GM12878 (cell line): ENCODE measurements around the gene CLEC16A. TPM values are rescaled to one million over a fixed set of nuclear protein-coding genes. Genes with fewer than 3 reads are reported as not detected.

Experiments used
- BACH1 ChIP-seq: fragments of 450-650 bp; IDR thresholded peaks from 2 replicates; pipeline ENCODE4 v1.6.1; 2017; ENCODE audit warnings: mild to moderate bottlenecking, borderline replicate concordance
- EZH2 ChIP-seq: IDR thresholded peaks from 2 replicates; pipeline ENCODE4 v1.6.1; 2012; ENCODE audit warnings: low read depth, mild to moderate bottlenecking, control low read depth, inconsistent platforms, low read length, borderline replicate concordance; ENCODE audit not compliant: control insufficient read depth
- FOS ChIP-seq: IDR thresholded peaks from 3 replicates; pipeline ENCODE4 v1.6.1; 2011; ENCODE audit warnings: borderline replicate concordance; ENCODE audit not compliant: insufficient read length; ENCODE audit errors: extremely low read depth
- IKZF1 ChIP-seq: fragments of 450-650 bp; conservative IDR thresholded peaks from 2 replicates; pipeline ENCODE4 v1.6.1; 2017; ENCODE audit warnings: antibody characterized with exemption, mild to moderate bottlenecking
- NR2F1 ChIP-seq: fragments of 450-650 bp; conservative IDR thresholded peaks from 2 replicates; pipeline ENCODE4 v1.6.1; 2017; ENCODE audit warnings: mild to moderate bottlenecking
- RAD21 ChIP-seq: IDR thresholded peaks from 2 replicates; pipeline ENCODE4 v1.6.1; 2011; ENCODE audit warnings: mild to moderate bottlenecking, low read depth, low read length, moderate library complexity; ENCODE audit not compliant: insufficient read depth
- RELA ChIP-seq: fragments of 450-650 bp; IDR thresholded peaks from 2 replicates; pipeline ENCODE4 v1.8.0; 2014; ENCODE audit warnings: borderline replicate concordance; ENCODE audit not compliant: partially characterized antibody
- RUNX3 ChIP-seq: IDR thresholded peaks from 2 replicates; pipeline ENCODE4 v1.6.1; 2012; ENCODE audit warnings: low read length, inconsistent platforms
- SMAD5 ChIP-seq: IDR thresholded peaks from 2 replicates; pipeline ENCODE4 v1.6.1; 2016; ENCODE audit warnings: antibody characterized with exemption, low read depth
- SP1 ChIP-seq: IDR thresholded peaks from one replicate; pipeline ENCODE4 v1.6.1; 2011; ENCODE audit warnings: low read depth, low read length
- YY1 ChIP-seq: IDR thresholded peaks from 2 replicates; pipeline ENCODE4 v1.6.1; 2011; ENCODE audit warnings: low read depth, mild to moderate bottlenecking, low read length
- polyA plus RNA-seq, 11 experiments: library from polyadenylated mRNA; depleted of rRNA in 4 of 11; unstranded in 6 of 11; stranded (reverse) in 5 of 11; fragments of >200 nt; fragmentation: Nextera tagmentation in 4 of 11; fragmentation: Illumina TruSeq in 1 of 11; extraction: Ambion mirVana in 4 of 11; extraction: Trizol in 1 of 11; gene quantifications; 1 replicate in 1 of 11; 2 replicates in 10 of 11; pipeline versions ENCODE4 v1.2.1 to v1.2.3, GENCODE V29; 2011 to 2016; ENCODE audit warnings: inconsistent platforms in 2 of 11, missing spikeins in 2 of 11, low read depth in 1 of 11
- total RNA-seq, 4 experiments: library from RNA; depleted of rRNA in 3 of 4; stranded (reverse); fragments of >200 nt in 3 of 4; fragmentation: Illumina TruSeq in 1 of 4; extraction: Trizol in 1 of 4; gene quantifications; 2 replicates each; pipeline versions ENCODE4 v1.2.1 to v1.2.3, GENCODE V29; 2013 to 2021
- TF ChIP-seq, protein P1 (sequence below): fragments of 450-650 bp; IDR thresholded peaks from 2 replicates; pipeline ENCODE4 v1.6.1; 2017; ENCODE audit warnings: mild to moderate bottlenecking, moderate library complexity
- TF ChIP-seq, protein P2 (sequence below): fragments of 450-650 bp; IDR thresholded peaks from 2 replicates; pipeline ENCODE4 v1.6.1; 2018; ENCODE audit warnings: borderline replicate concordance, mild to moderate bottlenecking; ENCODE audit not compliant: partially characterized antibody
- TF ChIP-seq, protein P3 (sequence below): IDR thresholded peaks from 2 replicates; pipeline ENCODE4 v1.6.1; 2012; ENCODE audit warnings: low read depth, low read length, improper control_type of control experiment
- TF ChIP-seq, protein P4 (sequence below): fragments of 450-650 bp; conservative IDR thresholded peaks from 2 replicates; pipeline ENCODE4 v1.6.1; 2017; ENCODE audit warnings: mild to moderate bottlenecking, moderate library complexity
- TF ChIP-seq, protein P5 (sequence below): IDR thresholded peaks from 2 replicates; pipeline ENCODE4 v1.6.1; 2011; ENCODE audit warnings: mild to moderate bottlenecking, low read depth, low read length, moderate library complexity; ENCODE audit not compliant: insufficient replicate concordance

The CLEC16A gene
- total and polyA plus RNA-seq, 10 of the 15 experiments (the other 5 are each of a cell fraction or from before 2014, with no cell fraction given): 1.5 to 28.8 (median 19.2) TPM

- TF ChIP-seq, protein P1, sequence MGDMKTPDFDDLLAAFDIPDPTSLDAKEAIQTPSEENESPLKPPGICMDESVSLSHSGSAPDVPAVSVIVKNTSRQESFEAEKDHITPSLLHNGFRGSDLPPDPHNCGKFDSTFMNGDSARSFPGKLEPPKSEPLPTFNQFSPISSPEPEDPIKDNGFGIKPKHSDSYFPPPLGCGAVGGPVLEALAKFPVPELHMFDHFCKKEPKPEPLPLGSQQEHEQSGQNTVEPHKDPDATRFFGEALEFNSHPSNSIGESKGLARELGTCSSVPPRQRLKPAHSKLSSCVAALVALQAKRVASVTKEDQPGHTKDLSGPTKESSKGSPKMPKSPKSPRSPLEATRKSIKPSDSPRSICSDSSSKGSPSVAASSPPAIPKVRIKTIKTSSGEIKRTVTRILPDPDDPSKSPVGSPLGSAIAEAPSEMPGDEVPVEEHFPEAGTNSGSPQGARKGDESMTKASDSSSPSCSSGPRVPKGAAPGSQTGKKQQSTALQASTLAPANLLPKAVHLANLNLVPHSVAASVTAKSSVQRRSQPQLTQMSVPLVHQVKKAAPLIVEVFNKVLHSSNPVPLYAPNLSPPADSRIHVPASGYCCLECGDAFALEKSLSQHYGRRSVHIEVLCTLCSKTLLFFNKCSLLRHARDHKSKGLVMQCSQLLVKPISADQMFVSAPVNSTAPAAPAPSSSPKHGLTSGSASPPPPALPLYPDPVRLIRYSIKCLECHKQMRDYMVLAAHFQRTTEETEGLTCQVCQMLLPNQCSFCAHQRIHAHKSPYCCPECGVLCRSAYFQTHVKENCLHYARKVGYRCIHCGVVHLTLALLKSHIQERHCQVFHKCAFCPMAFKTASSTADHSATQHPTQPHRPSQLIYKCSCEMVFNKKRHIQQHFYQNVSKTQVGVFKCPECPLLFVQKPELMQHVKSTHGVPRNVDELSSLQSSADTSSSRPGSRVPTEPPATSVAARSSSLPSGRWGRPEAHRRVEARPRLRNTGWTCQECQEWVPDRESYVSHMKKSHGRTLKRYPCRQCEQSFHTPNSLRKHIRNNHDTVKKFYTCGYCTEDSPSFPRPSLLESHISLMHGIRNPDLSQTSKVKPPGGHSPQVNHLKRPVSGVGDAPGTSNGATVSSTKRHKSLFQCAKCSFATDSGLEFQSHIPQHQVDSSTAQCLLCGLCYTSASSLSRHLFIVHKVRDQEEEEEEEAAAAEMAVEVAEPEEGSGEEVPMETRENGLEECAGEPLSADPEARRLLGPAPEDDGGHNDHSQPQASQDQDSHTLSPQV: no peak
- TF ChIP-seq, protein P2, sequence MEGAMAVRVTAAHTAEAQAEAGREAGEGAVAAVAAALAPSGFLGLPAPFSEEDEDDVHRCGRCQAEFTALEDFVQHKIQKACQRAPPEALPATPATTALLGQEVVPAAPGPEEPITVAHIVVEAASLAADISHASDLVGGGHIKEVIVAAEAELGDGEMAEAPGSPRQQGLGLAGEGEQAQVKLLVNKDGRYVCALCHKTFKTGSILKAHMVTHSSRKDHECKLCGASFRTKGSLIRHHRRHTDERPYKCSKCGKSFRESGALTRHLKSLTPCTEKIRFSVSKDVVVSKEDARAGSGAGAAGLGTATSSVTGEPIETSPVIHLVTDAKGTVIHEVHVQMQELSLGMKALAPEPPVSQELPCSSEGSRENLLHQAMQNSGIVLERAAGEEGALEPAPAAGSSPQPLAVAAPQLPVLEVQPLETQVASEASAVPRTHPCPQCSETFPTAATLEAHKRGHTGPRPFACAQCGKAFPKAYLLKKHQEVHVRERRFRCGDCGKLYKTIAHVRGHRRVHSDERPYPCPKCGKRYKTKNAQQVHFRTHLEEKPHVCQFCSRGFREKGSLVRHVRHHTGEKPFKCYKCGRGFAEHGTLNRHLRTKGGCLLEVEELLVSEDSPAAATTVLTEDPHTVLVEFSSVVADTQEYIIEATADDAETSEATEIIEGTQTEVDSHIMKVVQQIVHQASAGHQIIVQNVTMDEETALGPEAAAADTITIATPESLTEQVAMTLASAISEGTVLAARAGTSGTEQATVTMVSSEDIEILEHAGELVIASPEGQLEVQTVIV: no peak
- TF ChIP-seq EZH2 (no peak), RUNX3 (no peak), BACH1 (no peak), YY1 (no peak), FOS (no peak), NR2F1 (peak; percentile 36; the same call in 1 of the 2 replicates), SMAD5 (no peak), SP1 (peak; percentile 9), RAD21 (no peak), IKZF1 (peak; percentile 88), RELA (no peak)
- TF ChIP-seq, protein P3, sequence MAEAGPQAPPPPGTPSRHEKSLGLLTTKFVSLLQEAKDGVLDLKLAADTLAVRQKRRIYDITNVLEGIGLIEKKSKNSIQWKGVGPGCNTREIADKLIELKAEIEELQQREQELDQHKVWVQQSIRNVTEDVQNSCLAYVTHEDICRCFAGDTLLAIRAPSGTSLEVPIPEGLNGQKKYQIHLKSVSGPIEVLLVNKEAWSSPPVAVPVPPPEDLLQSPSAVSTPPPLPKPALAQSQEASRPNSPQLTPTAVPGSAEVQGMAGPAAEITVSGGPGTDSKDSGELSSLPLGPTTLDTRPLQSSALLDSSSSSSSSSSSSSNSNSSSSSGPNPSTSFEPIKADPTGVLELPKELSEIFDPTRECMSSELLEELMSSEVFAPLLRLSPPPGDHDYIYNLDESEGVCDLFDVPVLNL: no peak
- TF ChIP-seq, protein P4, sequence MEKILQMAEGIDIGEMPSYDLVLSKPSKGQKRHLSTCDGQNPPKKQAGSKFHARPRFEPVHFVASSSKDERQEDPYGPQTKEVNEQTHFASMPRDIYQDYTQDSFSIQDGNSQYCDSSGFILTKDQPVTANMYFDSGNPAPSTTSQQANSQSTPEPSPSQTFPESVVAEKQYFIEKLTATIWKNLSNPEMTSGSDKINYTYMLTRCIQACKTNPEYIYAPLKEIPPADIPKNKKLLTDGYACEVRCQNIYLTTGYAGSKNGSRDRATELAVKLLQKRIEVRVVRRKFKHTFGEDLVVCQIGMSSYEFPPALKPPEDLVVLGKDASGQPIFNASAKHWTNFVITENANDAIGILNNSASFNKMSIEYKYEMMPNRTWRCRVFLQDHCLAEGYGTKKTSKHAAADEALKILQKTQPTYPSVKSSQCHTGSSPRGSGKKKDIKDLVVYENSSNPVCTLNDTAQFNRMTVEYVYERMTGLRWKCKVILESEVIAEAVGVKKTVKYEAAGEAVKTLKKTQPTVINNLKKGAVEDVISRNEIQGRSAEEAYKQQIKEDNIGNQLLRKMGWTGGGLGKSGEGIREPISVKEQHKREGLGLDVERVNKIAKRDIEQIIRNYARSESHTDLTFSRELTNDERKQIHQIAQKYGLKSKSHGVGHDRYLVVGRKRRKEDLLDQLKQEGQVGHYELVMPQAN: no peak
- TF ChIP-seq, protein P5, sequence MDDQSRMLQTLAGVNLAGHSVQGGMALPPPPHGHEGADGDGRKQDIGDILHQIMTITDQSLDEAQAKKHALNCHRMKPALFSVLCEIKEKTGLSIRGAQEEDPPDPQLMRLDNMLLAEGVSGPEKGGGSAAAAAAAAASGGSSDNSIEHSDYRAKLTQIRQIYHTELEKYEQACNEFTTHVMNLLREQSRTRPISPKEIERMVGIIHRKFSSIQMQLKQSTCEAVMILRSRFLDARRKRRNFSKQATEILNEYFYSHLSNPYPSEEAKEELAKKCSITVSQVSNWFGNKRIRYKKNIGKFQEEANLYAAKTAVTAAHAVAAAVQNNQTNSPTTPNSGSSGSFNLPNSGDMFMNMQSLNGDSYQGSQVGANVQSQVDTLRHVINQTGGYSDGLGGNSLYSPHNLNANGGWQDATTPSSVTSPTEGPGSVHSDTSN: no peak
These were observed 261.6 kb downstream of the CLEC16A start (continued) for GRCh38 chr16:11205754-11206581.
